SK-N-DZ (cell line): ENCODE measurements around the gene MRRF.

Experiments used
- DNase-seq: peaks from one replicate; pipeline ENCODE4 v3.0.0-alpha.2; 2015; ENCODE audit warnings: low spot score

The MRRF gene

DNA sequence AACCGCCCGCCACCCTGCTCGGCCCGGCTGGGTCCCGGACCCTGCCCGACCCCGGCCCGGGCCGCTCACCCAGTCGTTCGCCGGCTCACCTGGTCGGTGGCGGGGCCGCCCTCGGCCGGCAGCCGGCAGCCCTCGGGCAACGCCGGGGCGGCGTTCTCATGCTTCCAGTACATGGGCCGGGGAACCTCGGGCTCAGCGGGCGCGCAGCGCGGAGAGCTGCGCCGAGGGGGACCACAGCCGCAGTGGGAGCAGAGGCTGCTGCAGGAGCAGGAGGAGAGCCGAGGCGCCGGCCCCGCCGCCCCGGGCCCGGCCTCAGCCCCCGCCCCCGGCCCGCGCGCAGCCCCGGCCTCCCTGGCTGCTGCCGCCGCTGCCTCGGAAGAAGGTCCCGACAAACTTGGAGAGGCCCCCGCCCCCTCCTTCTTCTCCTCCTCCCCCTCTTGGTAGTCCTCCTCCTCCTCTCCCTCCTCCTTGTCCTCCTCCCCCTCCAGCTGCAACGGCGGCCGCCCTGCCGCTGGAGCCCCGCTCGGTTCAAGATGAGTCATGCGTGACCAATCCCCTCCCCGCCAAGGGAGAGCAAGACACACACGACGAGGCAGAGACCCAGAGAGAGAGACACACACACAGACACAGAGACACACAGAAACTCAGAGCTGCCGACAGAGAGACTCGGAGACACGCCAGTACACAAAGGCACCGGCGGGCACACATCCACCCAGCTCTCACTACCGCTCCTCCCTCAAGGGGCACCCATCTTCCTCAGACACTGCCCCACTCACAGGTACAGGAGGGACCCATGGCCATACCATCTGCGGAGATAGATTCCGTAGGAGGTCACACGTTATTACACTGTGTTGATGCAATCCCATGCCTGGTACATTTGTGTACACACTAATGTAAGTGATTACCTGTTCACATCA is 35.9 kb upstream of the MRRF start, which contains the start of gene LHX6:
LHX6 (minus strand) TSS at position 390 of the 917 bp plus-strand sequence; CDS start at position 173, 217 bp downstream.
- no peak for DNase-seq

- DNase-seq, result no peak
These were observed 35.2 kb upstream of the MRRF start for GRCh38 chr9:122229485-122229837.

DNA sequence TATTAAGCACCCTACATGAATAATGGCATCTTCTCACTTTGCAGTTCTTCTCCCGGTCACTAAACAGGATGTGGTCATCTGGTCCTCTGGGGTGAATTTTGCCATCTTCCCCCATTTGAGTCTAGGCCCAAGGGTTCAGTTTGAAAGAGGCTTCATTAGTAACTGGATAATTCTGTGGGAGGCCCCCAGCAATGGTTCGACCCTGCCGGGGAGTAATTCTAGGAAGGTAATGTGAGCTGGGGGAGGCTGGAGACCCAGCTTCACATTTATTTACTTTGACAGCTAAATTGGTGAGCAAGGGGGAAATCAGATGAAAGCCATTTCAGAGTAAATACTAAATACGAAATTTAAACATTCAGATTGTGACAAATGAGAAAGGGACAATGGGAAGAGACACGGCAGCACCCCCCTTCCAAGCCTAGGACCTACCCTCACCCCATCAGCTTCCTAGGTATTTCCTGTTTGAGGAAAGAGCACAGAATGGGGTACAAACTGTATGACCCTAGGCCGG is 31.8 kb upstream of the MRRF start:
- DNase-seq, result no peak

DNA sequence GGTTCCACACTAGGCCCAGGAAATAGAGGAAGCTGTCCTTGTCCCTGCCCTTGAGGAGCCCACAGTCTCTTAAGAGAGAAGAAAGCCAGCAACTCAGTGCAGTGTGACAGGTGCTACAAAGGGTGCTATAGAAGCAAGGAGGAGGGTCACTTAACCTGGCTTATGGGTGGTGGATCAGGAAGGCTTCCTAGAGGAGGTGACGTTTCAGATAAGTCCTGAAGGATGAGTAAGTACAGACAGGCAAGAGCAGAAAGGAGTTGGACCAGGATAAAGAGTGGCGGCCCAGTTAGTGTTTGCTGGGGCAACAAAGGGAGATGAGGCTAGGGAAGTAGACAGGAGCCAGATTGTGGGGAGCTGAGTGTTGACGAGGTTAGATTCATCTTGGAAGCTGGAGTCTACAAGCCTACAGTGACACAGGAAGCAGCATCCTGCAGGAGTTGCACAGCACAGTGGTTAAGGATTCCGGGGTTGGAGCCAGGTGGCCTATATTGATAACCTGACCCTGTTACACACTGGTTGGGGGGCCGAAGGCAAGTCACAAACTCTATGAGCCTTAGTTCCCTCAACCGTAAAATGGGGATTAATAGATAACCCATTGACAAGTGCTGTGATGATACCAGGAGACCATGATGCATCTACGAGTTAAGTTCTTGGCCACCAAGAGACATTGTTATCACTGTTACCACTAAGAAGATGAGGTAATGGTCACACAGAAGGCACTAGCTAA is 30.5 kb upstream of the MRRF start:
- DNase-seq, result no peak

DNA sequence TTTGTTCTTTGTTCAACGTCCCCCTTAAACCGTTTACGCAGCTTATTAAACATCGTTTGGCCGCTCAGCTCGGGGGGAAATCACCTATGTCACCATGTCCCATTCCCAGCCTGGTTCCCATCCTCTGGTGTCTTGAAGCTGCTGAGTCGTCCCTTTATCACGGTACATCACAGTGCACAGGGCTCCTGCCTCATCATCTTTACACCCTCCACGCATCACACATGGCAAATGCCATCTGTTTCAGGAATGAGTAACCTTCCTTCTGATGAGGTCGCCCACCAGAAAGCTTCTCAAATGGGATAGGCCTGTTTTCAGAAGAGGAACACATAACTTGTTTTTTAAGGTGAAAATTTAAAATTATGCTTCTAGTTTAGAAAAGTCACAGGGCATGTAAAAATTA is 28.0 kb upstream of the MRRF start:
- no peak for DNase-seq

- no peak for DNase-seq
These were observed 25.0 kb upstream of the MRRF start for GRCh38 chr9:122239722-122240121.

DNA sequence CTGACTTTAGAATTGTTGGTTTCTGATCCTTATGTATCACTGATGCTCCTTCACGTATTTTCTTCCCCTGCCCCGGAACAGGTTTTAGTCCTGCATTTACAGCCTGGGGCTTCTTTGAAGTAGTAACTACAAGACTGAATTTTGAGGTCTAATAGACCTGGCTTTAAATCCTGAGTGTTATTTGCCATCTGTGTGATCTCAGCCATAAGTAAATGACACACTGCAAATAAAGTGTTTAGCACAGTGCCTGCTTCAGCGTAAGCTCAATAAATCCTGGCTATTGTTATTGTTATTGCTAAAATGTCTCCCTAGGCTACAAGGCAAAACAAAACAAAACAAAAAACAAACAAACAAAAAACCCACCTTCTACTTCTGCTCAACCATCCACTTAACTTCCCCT is 20.3 kb upstream of the MRRF start:
- no peak for DNase-seq

GRCh38 chr9:122246666-122247065 is 18.0 kb upstream of the MRRF start:
- DNase-seq, result no peak

DNA sequence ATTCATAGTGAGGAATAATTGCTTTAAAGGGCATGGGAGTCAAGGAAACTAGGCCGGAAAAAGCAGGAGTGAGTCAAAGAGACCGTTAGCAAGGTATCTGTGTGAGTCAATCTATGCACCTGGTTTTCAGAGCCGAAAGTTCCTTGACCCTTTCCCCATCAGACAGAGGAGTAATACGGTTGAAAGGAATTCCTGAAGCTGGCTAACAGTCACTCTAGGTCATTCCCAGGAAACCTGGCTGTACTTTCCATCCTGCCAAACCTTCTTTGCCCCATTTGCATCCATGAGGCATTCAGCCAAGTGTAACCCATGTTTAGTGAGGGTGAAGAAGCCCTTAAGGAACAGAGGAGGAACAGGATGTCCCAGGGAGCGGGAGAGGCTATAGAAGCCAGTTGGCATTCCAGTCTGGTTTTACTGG is 16.2 kb upstream of the MRRF start:
- DNase-seq, result no peak

GRCh38 chr9:122251351-122251750 is 13.3 kb upstream of the MRRF start:
- no peak for DNase-seq

- no peak for DNase-seq
These were observed 11.9 kb upstream of the MRRF start for GRCh38 chr9:122252796-122253195.

GRCh38 chr9:122254761-122255160 is 9.9 kb upstream of the MRRF start:
- DNase-seq, result no peak

GRCh38 chr9:122256206-122256605 is 8.5 kb upstream of the MRRF start:
- no peak for DNase-seq

GRCh38 chr9:122258886-122259415 is 5.7 kb upstream of the MRRF start:
- no peak for DNase-seq

DNA sequence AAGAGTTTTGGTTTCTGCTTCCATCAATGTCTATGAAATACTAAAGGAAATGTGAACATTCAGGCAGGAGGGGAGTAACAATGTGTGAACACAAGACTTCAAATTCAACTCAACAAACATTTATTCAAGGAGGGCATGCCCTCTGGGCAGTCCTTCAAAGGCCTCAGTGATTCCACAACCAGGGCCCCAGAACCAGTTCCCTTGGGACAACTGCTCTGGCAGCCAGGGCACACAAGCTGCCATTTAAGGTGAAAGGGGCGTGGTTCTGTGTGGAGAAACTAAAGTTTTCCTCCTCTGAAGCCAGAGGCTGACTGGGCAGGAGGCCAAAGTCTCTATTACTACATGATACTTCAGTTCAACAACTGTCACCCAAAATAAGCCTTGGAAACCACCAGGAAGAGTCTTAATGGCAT is 3.2 kb upstream of the MRRF start:
- no peak for DNase-seq

DNA sequence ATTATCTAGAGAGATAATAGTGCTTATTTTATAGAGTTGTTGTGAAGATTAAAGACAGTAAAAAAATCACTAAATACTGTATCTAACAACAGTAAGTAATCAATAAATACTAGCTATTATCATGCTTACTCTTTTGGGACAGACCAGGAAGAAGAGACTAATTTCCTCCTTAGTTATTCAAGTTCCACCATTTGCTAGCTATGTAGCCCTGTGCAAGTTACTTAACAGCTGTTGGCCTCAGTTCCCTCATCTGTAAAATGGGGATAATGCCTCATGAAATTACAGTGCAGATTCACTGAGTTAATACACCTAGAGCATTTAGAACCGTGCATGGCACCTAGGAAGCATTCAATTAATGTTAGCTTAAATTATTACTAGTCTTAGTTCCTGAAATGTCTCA is 2.6 kb upstream of the MRRF start:
- DNase-seq, result no peak

DNA sequence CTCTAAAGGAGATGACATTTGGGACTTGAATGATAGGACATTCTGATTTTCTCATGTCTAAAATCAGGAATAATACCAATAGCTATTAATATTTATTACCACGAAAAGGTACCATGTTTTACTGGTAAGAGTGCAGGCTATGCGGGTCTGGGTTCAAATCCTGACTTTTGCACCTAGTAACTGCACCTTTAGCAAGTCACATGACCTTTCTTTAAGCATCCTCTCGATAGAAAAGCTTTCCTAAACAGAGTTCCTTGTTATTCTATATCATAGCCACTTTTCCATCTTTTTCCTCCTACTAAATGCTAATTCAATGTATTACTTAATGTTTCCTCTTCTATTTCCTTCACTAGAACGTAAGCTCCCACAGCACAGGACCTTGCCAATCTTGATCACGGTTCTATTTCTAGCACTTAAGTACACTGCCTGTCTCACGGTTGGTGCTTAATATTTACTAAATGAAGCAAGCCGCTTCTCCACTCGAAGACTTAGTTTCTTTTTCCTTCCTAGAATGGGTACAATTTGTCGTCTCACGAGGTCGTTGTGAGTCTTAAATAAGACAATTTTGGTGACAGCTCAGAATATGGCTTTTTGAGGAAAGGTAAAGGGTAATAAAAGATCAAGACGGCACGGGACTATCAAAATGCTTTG is 858 bp upstream of the MRRF start:
- no peak for DNase-seq

DNA sequence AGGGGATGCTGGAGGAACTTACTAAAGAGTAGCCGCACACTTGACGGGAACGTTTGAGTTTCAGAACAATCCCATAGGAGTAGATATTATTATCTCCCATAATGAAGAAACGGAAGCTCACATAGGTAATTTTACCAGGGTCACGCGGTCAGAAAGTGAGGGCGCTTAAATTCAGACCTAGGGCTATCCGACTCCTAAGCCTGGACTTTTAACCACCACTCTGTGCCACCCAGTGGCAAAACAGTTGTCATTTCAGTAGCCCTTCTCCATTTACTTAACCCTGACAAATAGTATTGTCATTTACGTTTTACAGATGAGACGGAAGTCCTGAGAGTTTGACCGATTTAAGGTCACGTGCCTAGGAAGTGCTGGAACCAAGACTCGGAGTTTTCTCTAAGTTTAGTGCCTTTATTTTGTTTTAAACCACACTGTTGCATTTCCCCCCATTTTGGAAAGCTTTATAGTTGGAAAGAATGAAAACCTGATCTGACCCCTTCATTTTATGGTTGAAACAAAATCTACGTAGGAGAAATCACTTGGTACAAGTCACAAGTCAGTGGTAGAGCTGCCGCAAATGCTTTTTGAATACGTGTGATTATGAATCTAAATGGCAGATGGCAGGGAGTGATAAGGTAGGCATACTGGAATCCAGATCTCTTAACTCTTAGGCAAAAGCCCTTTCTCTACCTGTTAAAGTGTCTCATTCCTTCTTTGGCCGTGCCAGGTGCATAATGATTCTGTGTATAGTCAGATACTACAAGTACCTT is 650 bp downstream of the MRRF start:
- DNase-seq, result no peak

- no peak for DNase-seq
These were observed 3.5 kb downstream of the MRRF start for GRCh38 chr9:122268041-122268814.

DNA sequence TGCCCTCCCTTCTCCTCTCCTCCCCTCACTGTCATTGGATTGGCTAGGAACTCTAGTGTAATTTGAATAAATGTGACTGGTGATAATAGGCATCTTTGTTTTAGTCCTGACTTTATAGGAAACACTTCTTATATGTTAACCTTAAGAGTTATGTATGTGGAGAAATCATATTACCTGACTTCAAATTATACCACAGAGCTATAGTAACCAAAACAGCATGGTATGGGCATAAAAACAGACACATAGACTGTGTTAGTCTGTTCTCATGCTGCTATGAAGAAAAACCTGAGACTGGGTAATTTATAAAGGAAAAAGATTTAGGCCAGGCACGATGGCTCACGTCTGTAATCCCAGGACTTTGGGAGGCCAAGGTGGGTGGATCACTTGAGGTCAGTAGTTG is 9.4 kb downstream of the MRRF start:
- DNase-seq, result no peak
